DMS79 (cell line): ENCODE measurements around the gene ELMOD3.
"Not testable (repeated sequence)": the region's sequence is repeated elsewhere in the genome, so short reads cannot be mapped to it uniquely, and the experiment has no call there.

ENCODE experiments used
- DNase-seq: peaks from one replicate; lab custom pipeline; 2025; lab: John Stamatoyannopoulos, UW

The ELMOD3 gene

GRCh38 chr2:85427300-85427835, 72.8 kb downstream of the ELMOD3 start:
- no peak for DNase-seq

- no peak for DNase-seq
Observed at GRCh38 chr2:85428343-85428881, 73.8 kb downstream of the ELMOD3 start.

DNA sequence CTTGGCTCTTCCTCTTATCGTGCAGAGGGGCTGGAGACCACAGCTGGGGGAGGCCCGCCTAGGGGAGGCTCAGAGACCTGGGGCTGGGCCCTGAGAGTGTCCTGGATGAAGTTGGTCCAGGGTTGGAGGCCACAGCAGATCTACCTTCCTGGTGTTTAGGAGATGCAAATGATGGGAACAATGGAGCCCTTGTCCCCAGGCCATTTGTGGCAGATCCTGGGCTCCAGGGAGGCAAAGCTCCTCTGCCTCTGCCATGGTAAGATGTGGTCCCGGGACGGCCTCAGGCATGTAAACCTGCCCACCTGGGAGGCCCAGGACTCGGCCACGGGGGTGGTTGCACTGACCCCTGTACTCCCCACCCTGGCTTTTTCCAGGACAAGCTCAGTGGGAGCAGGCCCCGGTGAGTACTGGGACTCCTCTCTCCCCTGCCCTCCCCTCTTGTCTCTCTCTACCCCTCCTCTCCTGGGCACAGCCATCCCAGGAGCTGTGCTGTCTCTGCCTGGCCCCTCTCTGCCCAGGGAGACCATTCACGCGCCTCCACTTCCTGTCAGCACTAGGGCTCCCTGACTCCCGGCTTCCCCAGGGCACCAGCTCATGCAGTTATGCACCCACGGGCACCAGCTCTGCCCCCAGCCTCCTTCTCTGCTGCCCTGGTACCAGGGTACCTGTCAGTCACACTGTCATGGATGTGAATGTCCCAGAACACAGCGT, 74.8 kb downstream of the ELMOD3 start:
- no peak for DNase-seq

DNA sequence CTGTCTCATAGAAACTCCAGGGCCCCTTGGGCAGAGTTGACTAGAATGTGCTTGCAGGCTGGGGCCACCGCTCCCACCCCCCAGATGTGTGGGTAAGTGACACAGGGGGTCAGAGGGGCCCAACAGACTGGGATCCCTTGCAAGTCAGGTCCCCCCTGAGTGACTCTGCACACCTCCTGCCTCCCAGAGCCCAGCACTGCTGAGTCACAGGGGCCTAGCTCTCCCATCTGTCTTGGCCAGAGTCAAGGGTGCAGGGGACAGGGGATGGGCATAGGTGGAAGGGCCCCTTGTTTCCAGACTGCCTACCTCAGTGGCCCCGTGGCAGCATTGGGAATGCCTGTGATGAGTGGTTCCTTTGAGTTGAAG, 75.3 kb downstream of the ELMOD3 start:
- DNase-seq = no peak

DNA sequence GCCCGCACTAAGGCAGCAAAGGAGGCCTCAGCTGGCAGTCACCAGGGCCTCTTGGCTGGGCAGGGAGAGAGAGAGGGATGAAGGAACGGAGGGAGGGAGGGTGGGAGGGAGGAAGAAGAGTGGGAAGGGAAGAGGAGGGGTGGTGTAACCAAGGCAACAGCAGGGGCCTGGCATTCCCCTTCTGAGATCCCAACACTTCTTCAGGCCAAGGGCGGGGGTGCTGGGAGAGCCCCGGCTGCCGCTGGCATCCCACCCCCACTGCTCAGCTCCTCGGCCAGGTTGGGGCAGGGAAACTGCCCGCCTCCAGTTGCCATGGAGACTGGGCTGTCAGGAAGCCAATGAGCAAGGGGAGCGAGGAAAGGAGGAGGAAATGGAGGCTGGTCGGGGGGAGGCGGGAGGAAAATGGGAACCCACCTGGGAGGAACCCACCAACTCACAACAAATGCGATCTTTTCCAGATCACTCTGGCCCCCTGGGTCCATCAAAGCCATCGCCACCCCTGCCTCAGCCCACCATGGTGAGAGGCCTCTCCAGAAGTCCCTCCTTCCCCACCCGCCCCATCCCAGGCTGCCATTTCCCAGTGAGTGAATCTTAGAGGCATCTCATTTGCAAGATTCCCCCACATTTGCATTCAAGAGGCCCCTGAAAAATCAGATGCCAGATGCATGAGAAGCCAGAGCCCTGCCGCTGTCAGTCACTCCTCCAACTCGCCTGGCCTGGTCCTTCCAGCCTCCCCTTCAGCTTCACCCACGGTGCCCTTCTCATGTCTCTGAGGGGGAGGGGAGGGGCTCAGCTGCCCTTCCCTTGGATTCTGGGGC, 76.4 kb downstream of the ELMOD3 start:
- peak; percentile 45 for DNase-seq

- DNase-seq = no peak
Observed at GRCh38 chr2:85431570-85432205, 77.1 kb downstream of the ELMOD3 start.

GRCh38 chr2:85433511-85434089, 79.0 kb downstream of the ELMOD3 start:
- DNase-seq = peak; percentile 61

DNA sequence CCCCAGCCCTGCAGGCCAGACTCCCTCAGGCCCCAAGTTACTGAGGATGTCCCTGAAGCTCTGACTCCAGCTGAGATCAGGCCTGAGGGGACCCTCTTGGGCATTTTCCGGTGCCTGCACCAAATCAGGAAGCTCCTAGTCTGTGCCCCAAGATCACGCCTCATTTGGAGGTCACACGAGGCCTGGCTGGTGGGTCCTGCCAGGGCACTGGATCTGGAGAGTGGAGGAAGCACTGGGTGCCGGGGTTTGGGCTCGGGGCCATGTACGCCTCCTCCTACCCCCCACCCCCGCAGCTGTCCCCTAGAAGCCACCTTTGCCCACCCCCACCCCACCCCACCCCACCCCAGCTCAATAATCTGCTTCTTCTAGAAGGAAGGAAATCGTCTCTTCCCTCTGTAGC, 80.1 kb downstream of the ELMOD3 start:
- DNase-seq = no peak

- peak; percentile 92 for DNase-seq
Observed at GRCh38 chr2:85435220-85435958, 80.8 kb downstream of the ELMOD3 start.

GRCh38 chr2:85435981-85436835, 81.6 kb downstream of the ELMOD3 start:
- DNase-seq = no peak

GRCh38 chr2:85436836-85437487, 82.4 kb downstream of the ELMOD3 start:
- DNase-seq = no peak

DNA sequence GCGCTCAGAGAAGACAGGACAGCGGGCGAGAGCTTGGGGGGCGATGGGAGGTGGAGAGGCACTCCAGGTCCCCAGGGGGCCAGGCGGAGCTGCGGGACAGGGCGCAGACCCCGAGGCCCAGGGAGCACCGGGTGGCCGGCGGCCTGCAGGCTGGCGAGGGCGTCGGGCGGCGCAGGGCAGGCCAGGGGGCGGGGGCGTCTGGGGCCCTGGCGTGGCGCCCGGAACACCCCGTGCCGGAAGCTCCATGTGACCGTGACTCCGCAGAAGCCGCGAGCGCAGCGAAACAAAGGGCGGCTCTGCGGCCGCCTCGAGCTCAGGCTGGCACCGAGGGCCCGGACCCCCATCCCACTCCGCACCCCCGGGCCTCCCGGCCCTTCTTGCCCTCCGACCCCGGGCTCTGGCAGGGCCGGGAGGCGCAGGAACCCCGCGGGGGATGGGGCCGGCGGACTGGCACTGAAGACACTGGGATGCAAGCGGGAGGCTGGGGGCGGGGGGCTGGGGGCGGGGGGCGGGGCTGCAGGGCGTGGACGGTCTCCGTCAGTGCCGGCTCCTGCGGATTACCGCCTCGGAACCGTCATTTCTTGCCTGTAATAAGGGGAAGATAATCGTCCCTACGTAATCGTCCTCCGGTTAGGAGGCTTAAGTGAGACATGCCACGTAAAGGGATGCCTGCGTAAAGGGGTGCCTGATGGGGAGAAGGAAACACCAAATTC, 83.1 kb downstream of the ELMOD3 start:
- DNase-seq = peak; percentile 60

DNA sequence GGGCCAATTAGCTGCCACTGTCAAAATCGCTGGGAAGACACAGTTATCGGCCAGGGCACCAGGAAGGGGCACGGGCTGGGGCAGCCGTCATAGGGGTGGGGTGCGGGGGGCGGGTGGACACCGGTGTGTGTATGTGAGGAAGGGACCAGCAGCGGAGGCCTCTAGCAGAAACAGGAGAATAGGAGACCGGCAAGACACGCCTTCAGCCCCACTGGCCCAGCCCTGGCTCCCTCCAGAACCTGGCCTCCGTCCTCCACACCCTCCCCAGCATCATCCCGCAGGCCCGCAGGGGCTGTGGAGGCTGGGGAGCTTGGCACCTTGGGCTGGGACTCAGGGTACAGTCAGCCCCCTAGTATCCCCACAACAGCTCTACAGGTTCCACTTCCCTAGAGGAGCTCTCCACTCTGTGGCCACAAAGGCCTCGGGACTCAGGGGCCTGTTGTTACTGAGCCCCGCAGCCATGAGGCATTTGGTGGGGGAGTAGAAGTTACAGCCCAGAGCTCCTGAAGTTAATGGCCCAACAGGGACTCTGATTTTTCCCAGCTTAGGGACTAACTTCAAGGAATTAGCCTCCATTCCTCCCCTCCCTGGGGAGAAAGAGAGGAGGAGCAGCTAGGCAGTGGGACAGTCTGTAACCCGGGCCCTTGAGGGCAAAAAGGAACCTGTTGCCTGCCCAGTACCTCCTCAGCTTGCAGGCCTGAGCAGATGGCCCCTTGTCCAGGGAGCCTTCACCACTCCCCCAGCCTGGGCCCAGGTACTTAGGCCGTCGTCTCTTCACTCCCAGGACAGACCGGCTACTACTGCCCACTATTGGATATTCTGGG, 83.8 kb downstream of the ELMOD3 start:
- peak; percentile 54 for DNase-seq

DNA sequence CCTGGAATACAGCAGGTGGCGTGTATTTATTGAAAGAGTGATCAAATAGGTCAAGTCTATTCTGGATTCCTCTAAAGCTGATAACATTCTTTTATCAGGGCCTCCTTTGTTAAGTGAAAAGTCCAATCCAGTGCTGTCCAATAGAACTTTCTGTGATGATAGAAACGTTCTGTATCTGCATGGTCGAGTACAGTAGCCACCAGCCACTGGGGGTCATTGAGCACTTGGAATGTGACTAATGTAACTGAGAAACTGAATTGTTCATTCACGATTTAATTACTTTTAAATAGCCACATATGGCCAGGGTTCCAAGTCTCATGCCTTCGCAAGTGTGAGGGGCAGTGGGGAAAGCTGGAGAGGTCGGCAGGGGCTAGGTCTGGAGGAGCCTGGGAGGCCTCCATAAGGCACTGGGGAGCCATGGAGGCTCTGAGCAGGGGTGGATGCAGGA, 84.5 kb downstream of the ELMOD3 start:
- no peak for DNase-seq

DNA sequence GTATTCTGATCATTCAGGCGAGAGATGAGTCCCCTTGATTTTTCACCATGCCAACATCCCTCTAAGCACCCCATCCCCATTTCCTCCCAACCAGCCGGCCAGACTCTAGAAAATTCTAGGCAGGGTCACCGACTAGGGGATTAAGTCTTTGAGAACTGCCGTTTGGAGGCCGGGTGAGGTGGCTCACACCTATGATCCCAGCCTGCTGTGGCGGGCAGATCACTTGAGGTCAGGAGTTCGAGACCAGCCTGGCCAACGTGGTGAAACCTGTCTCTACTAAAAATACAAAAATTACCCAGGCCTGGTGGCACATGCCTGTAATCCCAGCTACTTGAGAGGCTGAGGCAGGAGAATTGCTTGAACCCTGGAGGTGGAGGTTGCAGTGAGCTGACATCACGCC, 85.0 kb downstream of the ELMOD3 start:
- DNase-seq = not testable (repeated sequence)

GRCh38 chr2:85439986-85440385, 85.4 kb downstream of the ELMOD3 start:
- no peak for DNase-seq

- DNase-seq = no peak
Observed at GRCh38 chr2:85440729-85441128, 86.2 kb downstream of the ELMOD3 start.
